ENCODE results near the gene ELAC2.
A peak's percentile ranks its signal among the peaks of the same experiment; 100 is the strongest.

Gene ELAC2

GRCh38 chr17:12964840-12965239 is 53.0 kb downstream of the ELAC2 start:
- H3K4me3 ChIP-seq (ENCODE audit: low read length) = no peak overlapping the region
- DNase-seq (ENCODE audit: low read depth) = no peak
- TF ChIP-seq CTCF (IDR thresholded peaks at IDR 0.05; ENCODE audit: insufficient read depth, low read depth, low read length, missing control alignments) = no peak

- TF ChIP-seq CTCF (IDR thresholded peaks at IDR 0.05; ENCODE audit: insufficient read depth, low read depth, low read length, missing control alignments) = no peak
- no peak for DNase-seq (ENCODE audit: low read depth)
- H3K4me3 ChIP-seq (ENCODE audit: low read length) = no peak overlapping the region
Observed at GRCh38 chr17:12964162-12964561, 53.7 kb downstream of the ELAC2 start.

- no peak for TF ChIP-seq CTCF (IDR thresholded peaks at IDR 0.05; ENCODE audit: insufficient read depth, low read depth, low read length, missing control alignments)
- no peak overlapping the region for H3K4me3 ChIP-seq (ENCODE audit: low read length)
- DNase-seq (ENCODE audit: low read depth) = no peak
Observed at GRCh38 chr17:12963505-12963904, 54.3 kb downstream of the ELAC2 start.

- no peak for TF ChIP-seq CTCF (IDR thresholded peaks at IDR 0.05; ENCODE audit: insufficient read depth, low read depth, low read length, missing control alignments)
- no peak overlapping the region for H3K4me3 ChIP-seq (ENCODE audit: low read length)
- no peak for DNase-seq (ENCODE audit: low read depth)
Observed at GRCh38 chr17:12961655-12962054, 56.2 kb downstream of the ELAC2 start.

GRCh38 chr17:12959441-12959840 is 58.4 kb downstream of the ELAC2 start:
- H3K4me3 ChIP-seq (ENCODE audit: low read length) = no peak overlapping the region
- TF ChIP-seq CTCF (IDR thresholded peaks at IDR 0.05; ENCODE audit: insufficient read depth, low read depth, low read length, missing control alignments) = no peak
- DNase-seq (ENCODE audit: low read depth) = peak; percentile 32

GRCh38 chr17:12958786-12959185 is 59.0 kb downstream of the ELAC2 start:
- TF ChIP-seq CTCF (IDR thresholded peaks at IDR 0.05; ENCODE audit: insufficient read depth, low read depth, low read length, missing control alignments) = no peak
- DNase-seq (ENCODE audit: low read depth) = no peak
- no peak overlapping the region for H3K4me3 ChIP-seq (ENCODE audit: low read length)

GRCh38 chr17:12955521-12955920 is 62.3 kb downstream of the ELAC2 start:
- no peak for TF ChIP-seq CTCF (IDR thresholded peaks at IDR 0.05; ENCODE audit: insufficient read depth, low read depth, low read length, missing control alignments)
- H3K4me3 ChIP-seq (ENCODE audit: low read length) = no peak overlapping the region
- no peak for DNase-seq (ENCODE audit: low read depth)
